ENCODE results near the gene GCN1.

GCN1 gene

DNA sequence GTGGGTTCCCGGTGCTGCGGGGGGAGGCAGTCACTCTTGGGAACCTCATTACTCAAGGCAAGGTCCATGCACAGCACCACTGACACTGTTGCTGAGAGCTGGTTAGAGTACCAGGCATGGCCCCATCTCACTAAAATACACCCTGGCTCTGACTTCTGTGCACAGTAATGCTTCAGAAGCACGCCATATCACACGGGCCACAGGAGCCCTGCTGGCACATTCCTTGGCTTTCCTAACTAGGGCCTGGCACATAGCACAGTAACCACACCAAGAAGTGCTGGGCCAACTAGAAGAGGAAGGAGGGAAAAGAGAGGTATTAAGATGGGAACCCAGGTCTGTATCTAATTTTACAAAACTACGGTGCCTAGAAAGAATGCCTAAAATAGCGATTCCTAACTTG, 64.5 kb downstream of the GCN1 start:
- H3K4me1 ChIP-seq = no peaks in the 10 kb centered on the region
- no peak for DNase-seq (ENCODE audit: low spot score in 2 of 2)
- in situ Hi-C loops (cut with MboI; ENCODE audit: low sequenced_read_pairs) = no loop called here
- H3K9me3 ChIP-seq = no peaks in the 10 kb centered on the region
- H3K4me3 ChIP-seq = no peak overlapping the region
- no peaks in the 10 kb centered on the region for H3K27me3 ChIP-seq (ENCODE audit: low read depth)
- H3K36me3 ChIP-seq (replicated peaks) = peaks cover 86% of the 10 kb centered on the region

DNA sequence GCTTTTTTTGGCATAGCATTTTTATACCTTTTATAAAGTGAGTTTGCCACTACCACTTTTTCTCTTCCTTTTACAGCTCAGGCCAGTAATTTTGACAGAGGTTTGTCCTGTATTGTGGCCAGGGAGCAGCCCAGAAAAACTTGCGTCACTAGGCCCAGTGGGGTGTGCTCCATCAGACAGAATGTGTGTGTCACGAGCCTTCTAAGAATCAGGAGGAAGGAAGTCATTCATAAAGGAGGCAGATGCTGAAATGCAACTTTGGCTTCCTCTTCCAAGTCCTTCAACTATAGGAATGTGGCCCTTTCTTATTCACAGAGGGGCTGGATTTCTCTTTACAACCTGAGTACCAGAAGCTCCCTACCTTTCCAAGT, 67.9 kb downstream of the GCN1 start:
- H3K4me1 ChIP-seq = no peaks in the 10 kb centered on the region
- H3K36me3 ChIP-seq (replicated peaks) = peaks cover 52% of the 10 kb centered on the region
- no peaks in the 10 kb centered on the region for H3K9me3 ChIP-seq
- H3K27me3 ChIP-seq (ENCODE audit: low read depth) = no peaks in the 10 kb centered on the region
- H3K4me3 ChIP-seq = no peak overlapping the region
- in situ Hi-C loops (cut with MboI; ENCODE audit: low sequenced_read_pairs) = no loop called here
- DNase-seq (ENCODE audit: low spot score in 2 of 2) = no peak

DNA sequence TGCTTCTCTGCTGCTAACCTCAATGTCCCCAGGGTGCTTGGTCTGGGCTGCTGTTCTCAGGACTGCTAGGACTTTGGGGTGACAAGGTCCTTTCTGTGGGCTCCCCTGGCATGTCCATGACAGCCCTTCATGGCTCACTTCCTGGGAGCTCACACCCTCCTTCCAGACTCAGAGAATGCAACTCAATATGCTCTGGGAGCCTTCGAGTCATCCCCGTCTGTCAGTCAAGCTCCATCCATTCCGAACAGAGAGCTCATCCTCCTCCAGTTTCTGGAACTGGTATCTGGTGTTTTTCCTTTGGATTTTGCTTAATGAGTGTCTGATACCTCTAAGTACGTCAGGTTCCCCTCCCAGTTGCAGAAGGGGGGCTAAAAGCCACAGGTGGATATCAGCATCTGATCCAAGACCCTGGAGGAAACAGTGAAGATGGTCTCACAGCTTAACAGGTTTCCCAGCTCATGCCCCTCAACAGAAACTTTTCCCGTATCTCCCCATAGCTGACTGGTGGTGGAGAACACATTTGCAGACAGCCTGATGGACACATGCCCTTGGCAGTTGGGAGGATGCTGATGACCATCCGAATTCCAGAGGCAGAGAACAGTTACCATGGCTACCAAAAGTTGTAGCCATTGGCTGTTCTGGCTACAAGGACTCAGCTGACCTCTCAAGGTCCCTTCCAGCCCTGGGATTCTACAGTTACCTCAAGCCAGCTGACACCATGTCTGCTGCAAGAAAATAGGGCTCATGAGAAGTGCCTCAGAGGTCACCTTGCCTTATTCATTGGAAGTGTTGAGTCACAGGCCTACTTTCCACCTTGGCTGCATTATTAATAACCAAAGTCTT, 68.5 kb downstream of the GCN1 start:
- no peaks in the 10 kb centered on the region for H3K4me1 ChIP-seq
- in situ Hi-C loops (cut with MboI; ENCODE audit: low sequenced_read_pairs) = no loop called here
- H3K27me3 ChIP-seq (ENCODE audit: low read depth) = no peaks in the 10 kb centered on the region
- no peak for DNase-seq (ENCODE audit: low spot score in 2 of 2)
- peaks cover 46% of the 10 kb centered on the region for H3K36me3 ChIP-seq (replicated peaks)
- no peaks in the 10 kb centered on the region for H3K9me3 ChIP-seq
- no peak overlapping the region for H3K4me3 ChIP-seq

DNA sequence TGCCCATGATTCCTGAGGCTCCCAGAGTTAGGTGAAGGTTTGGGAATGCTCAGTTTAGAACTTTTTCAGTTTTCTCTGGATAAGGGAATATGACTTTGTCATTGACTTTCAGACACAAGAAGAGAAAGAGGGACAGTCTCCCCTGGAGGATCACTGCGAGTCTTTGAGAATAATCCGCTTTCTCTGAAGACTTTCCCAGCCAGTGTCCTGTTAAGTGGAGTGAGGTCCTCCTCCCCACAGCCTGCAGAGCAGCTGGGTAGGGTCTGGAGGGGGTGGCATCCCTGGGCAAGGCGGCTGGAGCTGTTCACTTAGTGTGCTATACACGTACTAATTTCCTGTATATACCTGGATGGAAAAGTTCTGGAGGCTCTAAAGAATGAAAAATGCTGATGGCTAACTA, 69.5 kb downstream of the GCN1 start:
- in situ Hi-C loops (cut with MboI; ENCODE audit: low sequenced_read_pairs) = no loop called here

DNA sequence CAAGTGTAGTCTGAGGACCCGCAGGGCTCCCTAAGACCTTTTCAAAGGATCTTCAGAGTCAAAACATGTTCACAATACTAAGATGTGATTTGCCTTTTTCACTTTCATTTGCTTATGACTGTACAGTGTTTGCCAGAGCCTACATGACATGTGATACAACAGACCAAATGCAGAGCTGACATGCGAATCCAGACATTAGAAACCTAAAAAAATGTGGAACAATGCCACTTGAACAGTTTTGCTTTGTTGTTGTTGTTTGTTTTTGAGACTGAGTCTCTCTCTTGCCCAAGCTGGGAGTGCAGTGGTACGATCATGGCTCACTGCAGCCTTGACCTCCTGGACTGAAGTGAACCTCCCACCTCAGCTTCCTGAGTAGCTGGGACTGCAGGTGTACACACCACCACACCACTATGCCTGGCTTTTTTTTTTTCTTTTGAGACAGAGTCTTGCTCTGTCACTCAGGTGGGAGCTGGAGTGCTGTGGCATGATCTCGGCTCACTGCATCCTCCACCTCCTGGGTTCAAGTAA, 72.7 kb downstream of the GCN1 start:
- Histone ChIP-seq H3K4me1 (peaks cover 16% of the 10 kb centered on the region), H3K4me3 (no peak overlapping the region), H3K9me3 (no peaks in the 10 kb centered on the region), H3K36me3 (replicated peaks) (peaks cover 9% of the 10 kb centered on the region), H3K27me3 (ENCODE audit: low read depth) (no peaks in the 10 kb centered on the region)
- in situ Hi-C loops (cut with MboI; ENCODE audit: low sequenced_read_pairs) = no loop called here
- DNase-seq (ENCODE audit: low spot score in 2 of 2) = no peak

More for the DNA sequence above, 69.5 kb downstream of the GCN1 start:
- DNase-seq (ENCODE audit: low spot score in 2 of 2) = no peak
- Histone ChIP-seq H3K36me3 (replicated peaks) (peaks cover 36% of the 10 kb centered on the region), H3K4me1 (no peaks in the 10 kb centered on the region; the same call in 1 of the 2 replicates), H3K9me3 (no peaks in the 10 kb centered on the region), H3K4me3 (no peak overlapping the region), H3K27me3 (ENCODE audit: low read depth) (no peaks in the 10 kb centered on the region)

DNA sequence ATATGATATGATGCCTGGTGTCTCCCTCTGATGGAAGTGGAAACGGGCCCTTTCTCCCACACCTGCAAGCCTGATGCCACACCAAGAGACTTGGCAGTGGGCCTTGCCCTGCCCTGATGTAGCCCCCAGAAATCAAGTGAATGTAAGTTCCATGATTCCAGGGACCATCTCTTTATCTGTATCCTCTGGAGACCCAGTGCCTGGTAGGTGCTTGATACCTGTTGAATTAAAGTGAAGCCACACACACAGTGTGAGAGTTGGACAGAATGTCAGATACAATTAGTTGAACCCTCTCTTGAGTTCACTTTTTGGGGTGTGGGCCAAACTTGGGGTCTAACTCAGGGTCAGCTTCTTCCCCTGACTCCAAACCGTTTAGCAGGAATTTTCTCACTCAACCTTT, 73.2 kb downstream of the GCN1 start:
- Histone ChIP-seq H3K9me3 (no peaks in the 10 kb centered on the region), H3K27me3 (ENCODE audit: low read depth) (no peaks in the 10 kb centered on the region), H3K4me3 (no peak overlapping the region), H3K4me1 (peaks cover 16% of the 10 kb centered on the region), H3K36me3 (replicated peaks) (peaks cover 4% of the 10 kb centered on the region)
- no peak for DNase-seq (ENCODE audit: low spot score in 2 of 2)
- in situ Hi-C loops (cut with MboI; ENCODE audit: low sequenced_read_pairs) = no loop called here

DNA sequence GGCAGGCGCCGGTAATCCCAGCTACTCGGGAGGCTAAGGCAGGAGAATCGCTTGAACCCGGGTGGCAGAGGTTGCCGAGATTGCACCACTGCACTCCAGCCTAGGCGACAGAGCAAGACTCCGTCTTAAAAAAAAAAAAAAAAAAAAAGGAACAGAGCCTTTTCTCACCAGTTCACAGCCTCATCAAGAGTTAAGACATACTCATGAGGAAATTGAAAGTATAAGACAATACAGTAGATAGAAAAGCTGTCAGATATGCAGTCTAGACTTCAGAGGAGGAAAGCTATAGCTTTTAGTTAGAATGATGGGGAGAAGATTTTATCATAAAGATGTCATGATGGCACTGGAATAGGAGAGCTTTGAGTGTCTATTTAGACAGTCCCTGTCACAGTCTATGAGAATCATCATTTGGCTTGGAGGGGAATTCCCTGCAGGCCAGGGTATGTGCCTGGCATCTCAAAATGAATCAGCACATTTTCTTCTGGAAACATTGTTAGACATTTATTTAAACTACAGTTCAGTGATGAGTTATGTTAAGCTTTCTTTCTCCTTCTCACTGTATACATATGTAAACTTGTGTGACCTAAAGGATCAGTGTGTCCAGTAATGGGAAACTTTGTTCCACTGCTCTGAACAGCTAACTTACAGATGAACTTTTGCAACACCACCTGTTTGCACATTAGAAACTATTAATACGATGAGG, 75.1 kb downstream of the GCN1 start:
- in situ Hi-C loops (cut with MboI; ENCODE audit: low sequenced_read_pairs) = no loop called here
- Histone ChIP-seq H3K4me3 (no peak overlapping the region), H3K36me3 (replicated peaks) (peaks cover 7% of the 10 kb centered on the region; the same call in 1 of the 2 replicates), H3K27me3 (ENCODE audit: low read depth) (no peaks in the 10 kb centered on the region), H3K4me1 (peaks cover 18% of the 10 kb centered on the region), H3K9me3 (no peaks in the 10 kb centered on the region)
- peak in 1 of 2 experiments; percentile 22 for DNase-seq (ENCODE audit: low spot score in 2 of 2)

DNA sequence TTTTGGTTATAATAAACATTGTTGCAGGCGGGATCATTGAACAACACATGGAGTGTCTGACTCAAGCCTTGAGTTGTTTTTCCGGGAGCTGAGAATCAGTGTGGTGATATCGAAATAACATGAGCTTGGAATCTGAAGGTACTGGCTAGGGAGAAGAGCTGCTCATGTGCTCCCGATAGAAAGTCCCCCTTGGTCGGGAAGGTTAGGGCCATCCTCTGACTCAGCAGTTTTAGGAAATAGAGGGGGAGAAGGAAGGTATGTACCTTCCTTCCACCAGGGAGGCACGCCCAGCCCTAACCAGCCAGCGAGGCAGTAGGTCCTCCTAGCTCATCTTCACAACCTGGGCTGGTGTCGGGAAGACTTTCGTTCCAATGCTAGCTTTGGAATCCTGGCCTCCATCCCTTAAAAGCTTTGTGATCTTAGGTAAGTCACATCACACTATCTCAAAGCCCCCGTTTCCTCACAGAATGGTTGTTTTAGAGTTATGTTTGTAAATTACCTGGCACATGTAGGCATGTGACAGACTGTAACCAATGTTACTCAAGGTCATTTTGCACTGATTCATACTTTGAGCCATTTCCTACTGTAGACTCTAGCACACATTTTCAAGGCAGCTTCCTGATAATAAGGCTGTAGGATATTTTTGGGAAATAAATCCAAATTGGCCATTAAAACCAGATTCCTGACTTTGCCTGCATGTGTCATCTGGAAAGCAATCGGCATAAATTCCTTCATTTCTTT, 76.0 kb downstream of the GCN1 start:
- Histone ChIP-seq H3K36me3 (replicated peaks) (peaks cover 7% of the 10 kb centered on the region; the same call in 1 of the 2 replicates), H3K9me3 (no peaks in the 10 kb centered on the region), H3K27me3 (ENCODE audit: low read depth) (no peaks in the 10 kb centered on the region), H3K4me1 (peaks cover 18% of the 10 kb centered on the region), H3K4me3 (peak overlapping the region; percentile 91)
- in situ Hi-C loops (cut with MboI; ENCODE audit: low sequenced_read_pairs) = no loop called here
- peak; percentile 32 to 60 for DNase-seq (ENCODE audit: low spot score in 2 of 2)

DNA sequence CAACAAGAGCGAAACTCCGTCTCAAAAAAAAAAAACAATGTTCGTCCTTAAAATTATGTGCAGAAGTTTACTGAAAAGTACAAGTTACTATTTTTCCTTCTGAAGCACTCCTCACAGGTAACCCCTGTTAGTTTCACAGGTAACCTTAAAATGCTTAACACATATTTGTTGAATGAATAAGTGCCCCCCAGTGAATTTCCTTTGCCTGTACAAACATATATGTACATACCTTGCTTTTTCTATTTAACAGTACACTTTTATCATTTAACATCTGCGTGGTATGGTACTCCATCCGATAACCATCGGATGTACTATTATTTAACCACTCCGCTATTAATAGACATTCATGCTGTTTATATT, 76.6 kb downstream of the GCN1 start:
- H3K36me3 ChIP-seq (replicated peaks) = peaks cover 7% of the 10 kb centered on the region; the same call in 1 of the 2 replicates
- H3K4me3 ChIP-seq = peak overlapping the region; percentile 91
- no peaks in the 10 kb centered on the region for H3K27me3 ChIP-seq (ENCODE audit: low read depth)
- H3K9me3 ChIP-seq = no peaks in the 10 kb centered on the region
- H3K4me1 ChIP-seq = peaks cover 18% of the 10 kb centered on the region
- no peak for DNase-seq (ENCODE audit: low spot score in 2 of 2)
- in situ Hi-C loops (cut with MboI; ENCODE audit: low sequenced_read_pairs) = no loop called here

DNA sequence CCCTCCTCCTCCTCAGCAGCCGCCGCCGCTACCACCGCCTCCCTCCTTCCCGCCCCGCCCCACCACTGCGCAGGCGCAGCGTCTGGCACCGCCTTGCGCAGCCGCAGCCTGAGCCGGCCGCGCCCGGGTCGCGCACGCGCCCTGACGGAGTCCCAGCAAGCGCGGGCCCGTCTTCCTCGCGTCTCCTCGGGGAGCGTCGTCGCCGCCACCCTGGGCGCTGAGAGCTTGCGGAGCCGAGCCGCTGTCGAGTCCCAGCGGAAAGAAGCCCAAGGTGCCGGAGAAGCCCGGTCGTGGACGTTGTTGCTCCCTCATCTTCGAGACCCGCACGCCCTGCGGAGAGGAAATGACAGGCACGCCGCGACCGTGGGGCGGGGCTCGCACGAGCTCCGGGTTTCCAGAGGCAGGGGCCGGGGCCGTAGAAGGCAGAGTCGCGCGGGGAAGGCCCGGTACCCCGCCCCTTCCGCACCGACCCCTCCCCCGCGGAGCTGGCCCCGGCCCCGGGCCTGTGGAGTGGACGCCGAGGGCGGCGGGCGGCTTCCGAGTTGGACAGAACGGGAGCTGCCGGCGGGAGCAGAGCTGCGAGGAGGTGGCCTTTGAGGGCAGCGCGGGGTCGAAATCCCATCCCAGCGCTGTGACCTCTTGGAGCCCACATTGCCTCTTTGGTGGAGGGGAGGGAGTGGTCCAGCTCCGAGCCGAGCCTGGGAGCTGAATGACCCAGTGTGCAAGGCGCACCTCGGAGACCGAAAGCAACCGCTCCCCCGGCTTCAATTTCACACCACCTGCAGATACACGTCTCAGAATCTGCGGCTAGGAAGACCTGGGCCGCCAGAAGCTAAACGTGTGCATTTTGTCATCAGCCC, 77.5 kb downstream of the GCN1 start:
- in situ Hi-C loops (cut with MboI; ENCODE audit: low sequenced_read_pairs) = no loop called here
- Histone ChIP-seq H3K4me1 (peaks cover 18% of the 10 kb centered on the region), H3K9me3 (no peaks in the 10 kb centered on the region), H3K4me3 (peak overlapping the region; percentile 91), H3K36me3 (replicated peaks) (peaks cover 7% of the 10 kb centered on the region; the same call in 1 of the 2 replicates), H3K27me3 (ENCODE audit: low read depth) (no peaks in the 10 kb centered on the region)
- peak; percentile 92 to 98 for DNase-seq (ENCODE audit: low spot score in 2 of 2)

DNA sequence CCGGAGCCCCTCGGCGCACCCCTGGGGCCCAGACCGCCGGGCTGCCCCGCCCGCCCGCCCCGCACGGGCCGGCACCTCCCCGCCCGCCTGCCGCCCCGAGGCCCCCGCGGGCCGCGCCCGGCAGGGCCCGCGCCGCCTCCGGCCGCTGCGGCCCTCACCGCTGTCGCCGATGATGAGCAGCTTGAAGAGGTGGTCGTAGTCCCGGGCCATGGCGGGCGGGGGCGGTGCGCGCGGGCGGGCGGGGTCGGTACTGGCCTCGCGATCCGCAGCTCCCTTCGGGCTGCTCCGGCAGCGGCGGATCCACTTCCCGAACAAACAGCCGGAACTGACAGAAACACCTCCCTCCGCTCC, 78.1 kb downstream of the GCN1 start, which contains the start of gene RAB35:
Gene RAB35, minus strand, starts transcription at position 313 of the 351 bp plus-strand sequence. Its CDS starts 103 bp downstream, at position 210.
- in situ Hi-C loops (cut with MboI; ENCODE audit: low sequenced_read_pairs) = no loop called here
- peak within 1 kb of the TSS; percentile 91 for H3K4me3 ChIP-seq

DNA sequence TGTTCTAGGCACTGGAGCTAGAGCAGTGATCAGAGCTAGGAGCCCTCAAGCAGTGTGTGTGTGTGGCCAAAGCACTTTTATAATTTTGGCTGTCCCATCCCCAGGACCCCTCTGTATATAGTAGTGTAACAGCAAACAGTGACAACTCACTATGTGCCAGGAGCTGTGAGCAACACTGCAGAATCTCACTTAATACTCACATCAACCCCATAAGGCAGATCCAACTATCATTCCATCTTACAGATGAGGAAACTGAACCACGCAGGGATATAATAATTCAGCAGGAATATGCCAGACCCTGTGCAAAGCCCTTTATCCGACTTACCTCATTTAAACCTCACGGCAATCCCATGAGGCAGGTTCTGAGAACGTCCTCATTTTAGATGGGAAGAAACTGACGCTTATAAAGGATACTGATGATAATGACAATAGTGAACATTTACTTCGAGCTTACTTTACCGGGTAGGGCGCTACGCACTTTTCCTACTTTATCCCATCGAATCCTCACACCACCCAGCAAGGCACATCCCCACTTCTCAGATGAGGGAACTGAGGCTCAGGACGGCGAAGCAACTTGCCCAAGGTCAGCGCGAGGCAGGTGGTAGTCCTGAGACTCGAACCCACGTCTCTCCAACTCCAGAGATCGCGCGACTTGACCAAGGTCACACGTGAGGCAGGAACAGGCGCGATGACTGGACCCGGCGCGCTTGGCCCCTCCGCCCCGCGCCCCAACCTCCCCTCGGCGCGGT, 78.6 kb downstream of the GCN1 start:
- H3K27me3 ChIP-seq (ENCODE audit: low read depth) = no peaks in the 10 kb centered on the region
- H3K4me1 ChIP-seq = peaks cover 18% of the 10 kb centered on the region
- peaks cover 10% of the 10 kb centered on the region; the same call in 1 of the 2 replicates for H3K36me3 ChIP-seq (replicated peaks)
- H3K4me3 ChIP-seq = peak overlapping the region; percentile 91
- in situ Hi-C loops (cut with MboI; ENCODE audit: low sequenced_read_pairs) = no loop called here
- peak in 1 of 2 experiments; percentile 65 for DNase-seq (ENCODE audit: low spot score in 2 of 2)
- no peaks in the 10 kb centered on the region for H3K9me3 ChIP-seq

More for the DNA sequence above, 78.1 kb downstream of the GCN1 start, which contains the start of gene RAB35:
- no peak for DNase-seq (ENCODE audit: low spot score in 2 of 2)
- Histone ChIP-seq H3K36me3 (replicated peaks) (peaks cover 7% of the 10 kb centered on the region; the same call in 1 of the 2 replicates), H3K9me3 (no peaks in the 10 kb centered on the region), H3K4me1 (peaks cover 18% of the 10 kb centered on the region), H3K27me3 (ENCODE audit: low read depth) (no peaks in the 10 kb centered on the region)
